Right lobe of liver (tissue), 4 donors: ENCODE results near the gene MCRS1.

Experiments
- CTCF ChIP-seq, 4 donors: fragments of 200-600 bp in 3 of 4; fragments of 450-650 bp in 1 of 4; IDR thresholded peaks; one replicate each; pipeline versions ENCODE4 v1.5.1 to v1.8.0; 2016 to 2022; ENCODE audit warnings: antibody characterized with exemption in 4 of 4, mild to moderate bottlenecking in 2 of 4
- POLR2A ChIP-seq: fragments of 450-650 bp; IDR thresholded peaks from one replicate; pipeline ENCODE4 v1.6.1; 2017; ENCODE audit warnings: antibody characterized with exemption, mild to moderate bottlenecking
- donor health status: DM: no; HTN: no; CAD: no.
- donor health status: DM: no; HTN: no; CAD: no.
- donor health status: DM: no; HTN: yes; CAD: no.

- TF ChIP-seq CTCF (IDR thresholded peaks at IDR 0.05) (no peak), POLR2A (no peak)
Observed at GRCh38 chr12:49519574-49519936, 48.4 kb downstream of the MCRS1 start.
